ENCODE measurements around the gene WBP2NL.

Gene WBP2NL

GRCh38 chr22:42041784-42042183 lies 43.2 kb downstream of the WBP2NL start:
- in situ Hi-C loops (cut with HindIII; ENCODE audit: low sequenced_read_pairs) = no loop called here
- no peak for DNase-seq (ENCODE audit: low read depth)
- TF ChIP-seq CTCF (IDR thresholded peaks at IDR 0.05; ENCODE audit: low read depth, low read length, missing control alignments) = no peak
- H3K4me3 ChIP-seq (ENCODE audit: low read depth, low read length) = no peak overlapping the region

GRCh38 chr22:42050641-42051180 lies 52.1 kb downstream of the WBP2NL start:
- no peak for TF ChIP-seq CTCF (IDR thresholded peaks at IDR 0.05; ENCODE audit: low read depth, low read length, missing control alignments)
- no peak overlapping the region for H3K4me3 ChIP-seq (ENCODE audit: low read depth, low read length)
- no peak for DNase-seq (ENCODE audit: low read depth)
- in situ Hi-C loops (cut with HindIII; ENCODE audit: low sequenced_read_pairs) = no loop called here

GRCh38 chr22:42052765-42053164 lies 54.2 kb downstream of the WBP2NL start:
- no peak overlapping the region for H3K4me3 ChIP-seq (ENCODE audit: low read depth, low read length)
- in situ Hi-C loops (cut with HindIII; ENCODE audit: low sequenced_read_pairs) = no loop called here
- no peak for TF ChIP-seq CTCF (IDR thresholded peaks at IDR 0.05; ENCODE audit: low read depth, low read length, missing control alignments)
- DNase-seq (ENCODE audit: low read depth) = no peak

GRCh38 chr22:42056757-42057511 lies 58.3 kb downstream of the WBP2NL start:
- in situ Hi-C loops (cut with HindIII; ENCODE audit: low sequenced_read_pairs) = no loop called here
- TF ChIP-seq CTCF (IDR thresholded peaks at IDR 0.05; ENCODE audit: low read depth, low read length, missing control alignments) = no peak

GRCh38 chr22:42060489-42060888 lies 61.9 kb downstream of the WBP2NL start:
- no peak for TF ChIP-seq CTCF (IDR thresholded peaks at IDR 0.05; ENCODE audit: low read depth, low read length, missing control alignments)
- in situ Hi-C loops (cut with HindIII; ENCODE audit: low sequenced_read_pairs) = no loop called here
- H3K4me3 ChIP-seq (ENCODE audit: low read depth, low read length) = no peak overlapping the region
- no peak for DNase-seq (ENCODE audit: low read depth)

More at GRCh38 chr22:42056757-42057511, 58.3 kb downstream of the WBP2NL start:
- H3K4me3 ChIP-seq (ENCODE audit: low read depth, low read length) = no peak overlapping the region
- no peak for DNase-seq (ENCODE audit: low read depth)

- no peak for TF ChIP-seq CTCF (IDR thresholded peaks at IDR 0.05; ENCODE audit: low read depth, low read length, missing control alignments)
- no peak for DNase-seq (ENCODE audit: low read depth)
- in situ Hi-C loops (cut with HindIII; ENCODE audit: low sequenced_read_pairs) = no loop called here
- H3K4me3 ChIP-seq (ENCODE audit: low read depth, low read length) = no peak overlapping the region
Observed at GRCh38 chr22:42061041-42061440, 62.5 kb downstream of the WBP2NL start.

Data from astrocyte of the cerebellum (primary cell).